CD4-positive, alpha-beta T cell treated with Interleukin-12 subunit alpha and Interleukin-12 subunit beta, for 1 hour (primary cell): Measurements from ENCODE around the gene DCX.

Source experiments
- DNase-seq: peaks from one replicate; pipeline ENCODE4 v3.0.0-alpha.2; 2020

Gene DCX

DNA sequence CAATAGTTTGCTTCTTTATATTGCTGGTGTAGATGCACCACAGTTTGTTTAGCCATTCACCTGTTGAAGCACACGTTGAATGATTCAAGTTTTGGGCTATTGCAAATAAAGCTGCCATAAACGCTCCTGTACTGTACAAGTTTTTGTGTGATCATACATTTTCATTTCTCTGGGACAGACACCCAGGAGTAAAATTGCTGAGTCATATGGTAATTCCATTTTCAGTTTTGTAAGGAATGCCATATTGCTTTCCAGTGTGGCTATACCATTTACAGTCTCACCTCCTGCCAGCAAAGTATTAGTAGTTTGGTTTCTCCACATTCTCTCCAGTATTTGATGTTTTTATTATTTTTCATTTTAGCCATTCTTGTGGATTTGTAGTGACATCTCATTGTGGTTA, 109.7 kb downstream of the DCX start:
- DNase-seq: no peak

DNA sequence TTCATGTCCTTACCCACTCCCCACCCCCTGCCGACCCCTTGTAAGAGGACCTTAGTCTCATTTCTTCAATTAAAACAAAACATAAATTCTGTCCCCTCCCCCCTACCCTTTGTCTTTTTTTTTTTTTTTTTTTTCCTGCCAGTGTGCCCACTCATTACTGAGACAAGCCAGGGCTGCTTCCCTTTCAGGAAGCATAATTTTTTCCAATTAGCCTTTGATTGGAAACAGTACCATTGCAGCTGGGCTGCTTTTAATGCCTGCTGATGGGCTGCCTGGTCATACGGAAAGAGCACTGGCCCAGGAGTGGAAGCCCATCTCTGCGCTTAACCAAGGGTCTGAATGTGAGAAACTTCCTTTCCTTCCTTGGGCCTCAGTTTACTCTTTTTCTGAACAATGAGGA, 123.2 kb downstream of the DCX start:
- DNase-seq: no peak

GRCh38 chrX:111284631-111285293, 127.2 kb downstream of the DCX start:
- DNase-seq: no peak

- DNase-seq: no peak
These were observed 128.5 kb downstream of the DCX start for GRCh38 chrX:111283446-111283845.

DNA sequence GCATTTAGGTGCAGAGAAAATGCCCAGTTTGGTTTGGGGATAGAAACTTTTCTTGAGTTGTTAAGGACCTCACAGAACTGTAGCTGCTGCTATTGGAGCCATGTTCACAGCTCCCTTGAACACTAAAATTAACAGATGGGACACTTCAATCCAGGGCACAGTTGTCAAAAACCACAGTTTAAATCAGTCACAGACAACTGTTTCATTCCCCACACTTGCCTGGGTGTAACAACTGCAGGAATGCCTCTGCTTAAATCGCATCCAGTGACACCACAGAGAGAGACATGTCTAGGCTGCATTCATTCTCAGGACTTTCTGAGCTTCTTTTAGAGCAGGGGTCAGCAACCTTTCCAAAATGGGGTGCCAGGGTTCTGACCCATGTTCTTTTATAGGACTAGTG, 129.0 kb downstream of the DCX start:
- DNase-seq: no peak

DNA sequence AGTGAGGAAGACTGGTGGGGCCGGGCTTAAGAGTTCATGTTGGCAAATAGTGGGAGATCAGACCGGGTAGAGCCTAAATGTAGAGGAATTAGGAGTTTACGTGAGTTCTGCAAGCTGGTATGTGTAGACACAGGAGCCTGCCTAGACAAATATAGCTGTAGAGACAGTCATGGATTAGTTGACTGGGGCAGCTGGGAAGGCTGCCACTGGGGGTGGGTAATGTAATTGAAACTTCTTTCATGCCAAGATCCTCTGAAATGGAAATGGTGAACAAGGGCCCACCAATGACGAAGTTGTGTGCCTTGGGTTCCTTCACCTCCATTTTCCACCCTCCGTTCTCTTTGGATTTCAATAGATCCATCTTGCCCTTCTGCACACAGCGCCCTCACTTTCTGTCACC, 129.9 kb downstream of the DCX start:
- DNase-seq: no peak

GRCh38 chrX:111270339-111270738, 141.7 kb downstream of the DCX start, which contains the start of gene CAPN6:
CAPN6 (minus strand) TSS chrX:111270483; CDS start chrX:111263936, 6,547 bp downstream.
- no peak for DNase-seq

- DNase-seq: no peak
These were observed 143.5 kb downstream of the DCX start for GRCh38 chrX:111268506-111268905.

GRCh38 chrX:111265486-111265885, 146.5 kb downstream of the DCX start:
- DNase-seq: no peak

- DNase-seq: no peak
These were observed 147.6 kb downstream of the DCX start for GRCh38 chrX:111264385-111264784.

- DNase-seq: no peak
These were observed 149.9 kb downstream of the DCX start for GRCh38 chrX:111262086-111262485.

DNA sequence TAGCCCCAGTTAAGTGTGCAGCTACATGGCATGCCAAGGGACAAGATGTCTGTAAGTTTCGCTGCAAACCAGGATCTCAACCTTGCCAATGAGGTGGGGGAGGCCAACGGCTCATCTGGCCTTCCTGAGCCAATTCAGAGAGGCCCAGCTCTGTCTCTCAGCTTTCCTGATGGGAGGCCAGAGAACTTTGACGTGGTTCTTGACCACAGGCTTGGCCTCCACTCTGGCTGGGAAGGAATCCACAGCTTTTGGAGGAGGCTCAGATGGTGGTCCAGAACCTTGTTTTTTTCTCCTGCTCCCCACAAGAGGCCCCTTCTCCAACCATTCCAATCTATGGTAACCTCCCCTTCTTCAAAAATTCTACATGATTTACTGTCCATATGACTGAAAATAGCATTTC, 151.5 kb downstream of the DCX start:
- no peak for DNase-seq

- no peak for DNase-seq
These were observed 152.4 kb downstream of the DCX start for GRCh38 chrX:111259559-111259958.

DNA sequence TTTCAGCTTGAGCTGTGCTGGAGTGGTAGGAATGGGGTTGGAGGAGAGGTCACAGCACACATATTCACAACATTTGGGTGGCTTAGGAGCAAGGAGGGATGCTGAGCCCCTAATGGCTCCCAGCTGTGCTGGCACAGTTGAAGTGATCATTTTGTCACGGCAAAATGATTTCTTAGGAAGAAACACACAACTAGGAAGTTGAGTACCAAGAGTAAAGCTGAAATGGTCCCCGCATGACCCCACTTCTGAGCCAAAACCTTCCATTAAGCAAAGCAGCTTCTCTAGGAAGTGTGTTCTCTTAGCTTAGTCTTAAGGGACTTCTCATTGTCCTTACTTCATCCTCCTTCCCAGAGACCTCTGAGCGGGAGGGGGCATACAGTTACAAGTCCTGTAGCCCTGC, 154.3 kb downstream of the DCX start:
- no peak for DNase-seq

- no peak for DNase-seq
These were observed 156.9 kb downstream of the DCX start for GRCh38 chrX:111254896-111255693.

DNA sequence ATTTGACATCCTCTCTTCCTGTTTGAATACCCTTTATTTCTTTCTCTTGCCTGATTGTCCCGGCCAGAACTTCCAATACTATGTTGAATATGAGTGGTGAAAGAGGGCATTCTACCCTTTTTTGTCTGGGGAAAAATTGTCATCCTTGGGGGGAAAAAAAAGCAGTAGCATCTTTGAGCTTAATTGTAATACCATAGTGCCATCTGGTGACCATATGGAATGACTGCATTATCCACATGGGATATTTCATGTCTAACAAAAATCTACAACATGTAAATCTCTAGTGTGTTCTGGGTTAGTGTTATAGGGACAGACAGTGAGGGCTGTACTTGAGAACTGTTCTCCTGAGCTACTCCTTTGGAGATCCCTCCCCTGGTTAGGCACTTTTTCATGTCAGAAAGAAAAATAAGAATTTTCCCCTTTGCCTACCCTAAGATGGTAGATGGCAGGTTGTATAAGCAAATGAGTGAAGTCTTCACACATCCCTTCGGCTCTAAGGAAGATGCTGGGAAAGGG, 167.7 kb downstream of the DCX start:
- DNase-seq: peak; percentile 1
